ENCODE data around the gene GPR33. TPM values are rescaled to one million over a fixed set of nuclear protein-coding genes. Genes with fewer than 3 reads are reported as not detected.

The GPR33 gene
- total RNA-seq, 2 experiments from 2014 or later: not detected

DNA sequence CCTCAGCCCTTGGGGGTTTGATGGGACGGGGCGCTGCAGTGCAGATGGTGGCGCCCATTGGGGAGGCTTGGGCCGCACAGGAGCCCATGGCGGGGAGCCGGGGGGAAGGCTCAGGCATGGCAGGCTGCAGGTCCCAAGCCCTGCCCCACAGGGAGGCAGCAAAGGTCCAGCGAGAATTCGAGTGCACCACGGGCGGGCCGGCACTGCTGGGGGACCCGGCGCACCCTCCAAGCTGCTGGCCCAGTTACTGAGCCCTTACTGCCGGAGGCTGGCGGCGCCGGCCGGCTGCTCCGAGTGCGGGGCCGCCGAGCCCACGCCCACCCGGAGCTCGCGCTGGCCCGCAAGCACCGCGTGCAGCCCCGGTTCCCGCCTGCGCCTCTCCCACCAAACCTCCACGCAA, 39.2 kb upstream of the GPR33 start:
- Histone ChIP-seq H3K4me2 (ENCODE audit: low read length) (no peak overlapping the region), H3K9me2 (ENCODE audit: insufficient read depth, low read length) (no peaks in the 10 kb centered on the region), H3K4me3 (ENCODE audit: low read depth, low read length, poor library complexity, severe bottlenecking) (no peak overlapping the region), H4K20me1 (ENCODE audit: insufficient read depth, low read length) (no peaks in the 10 kb centered on the region), H3K4me1 (ENCODE audit: insufficient read depth, low read length, poor library complexity, severe bottlenecking) (no peaks in the 10 kb centered on the region), H2AFZ (ENCODE audit: low read length) (no peak overlapping the region), H3K79me2 (ENCODE audit: insufficient read depth, low read depth, low read length) (no peaks in the 10 kb centered on the region), H3K27ac (ENCODE audit: low read depth, low read length, poor library complexity, severe bottlenecking) (no peak overlapping the region), H3K9me3 (ENCODE audit: low read length) (no peaks in the 10 kb centered on the region), H3K36me3 (ENCODE audit: insufficient read depth, low read length) (no peaks in the 10 kb centered on the region)
- BruUV-seq (replicated peaks): no TSS peak
- POLR2A ChIA-PET: no interaction called here
- intact Hi-C loops (cut with micrococcal nuclease; ENCODE audit: unreplicated experiment): no loop called here
- no peak for DNase-seq (ENCODE audit: low spot score)
- CTCF ChIA-PET (ENCODE audit: unreplicated experiment): no interaction called here
- TF ChIP-seq, protein P1, sequence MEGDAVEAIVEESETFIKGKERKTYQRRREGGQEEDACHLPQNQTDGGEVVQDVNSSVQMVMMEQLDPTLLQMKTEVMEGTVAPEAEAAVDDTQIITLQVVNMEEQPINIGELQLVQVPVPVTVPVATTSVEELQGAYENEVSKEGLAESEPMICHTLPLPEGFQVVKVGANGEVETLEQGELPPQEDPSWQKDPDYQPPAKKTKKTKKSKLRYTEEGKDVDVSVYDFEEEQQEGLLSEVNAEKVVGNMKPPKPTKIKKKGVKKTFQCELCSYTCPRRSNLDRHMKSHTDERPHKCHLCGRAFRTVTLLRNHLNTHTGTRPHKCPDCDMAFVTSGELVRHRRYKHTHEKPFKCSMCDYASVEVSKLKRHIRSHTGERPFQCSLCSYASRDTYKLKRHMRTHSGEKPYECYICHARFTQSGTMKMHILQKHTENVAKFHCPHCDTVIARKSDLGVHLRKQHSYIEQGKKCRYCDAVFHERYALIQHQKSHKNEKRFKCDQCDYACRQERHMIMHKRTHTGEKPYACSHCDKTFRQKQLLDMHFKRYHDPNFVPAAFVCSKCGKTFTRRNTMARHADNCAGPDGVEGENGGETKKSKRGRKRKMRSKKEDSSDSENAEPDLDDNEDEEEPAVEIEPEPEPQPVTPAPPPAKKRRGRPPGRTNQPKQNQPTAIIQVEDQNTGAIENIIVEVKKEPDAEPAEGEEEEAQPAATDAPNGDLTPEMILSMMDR (conservative IDR thresholded peaks at IDR 0.05; ENCODE audit: low read length): no peak
- no peak for TF ChIP-seq EZH2phosphoT487 (IDR thresholded peaks at IDR 0.05; ENCODE audit: borderline replicate concordance, low read depth, low read length)

GRCh38 chr14:31510855-31511254, 23.0 kb upstream of the GPR33 start:
- Histone ChIP-seq H4K20me1 (ENCODE audit: insufficient read depth, low read length) (no peaks in the 10 kb centered on the region), H3K9me2 (ENCODE audit: insufficient read depth, low read length) (no peaks in the 10 kb centered on the region), H3K4me1 (ENCODE audit: insufficient read depth, low read length, poor library complexity, severe bottlenecking) (no peaks in the 10 kb centered on the region), H2AFZ (ENCODE audit: low read length) (no peak overlapping the region), H3K79me2 (ENCODE audit: insufficient read depth, low read depth, low read length) (no peaks in the 10 kb centered on the region), H3K27ac (ENCODE audit: low read depth, low read length, poor library complexity, severe bottlenecking) (no peak overlapping the region), H3K9me3 (ENCODE audit: low read length) (no peaks in the 10 kb centered on the region), H3K36me3 (ENCODE audit: insufficient read depth, low read length) (no peaks in the 10 kb centered on the region), H3K4me2 (ENCODE audit: low read length) (no peak overlapping the region), H3K4me3 (ENCODE audit: low read depth, low read length, poor library complexity, severe bottlenecking) (no peak overlapping the region)
- TF ChIP-seq EZH2phosphoT487 (IDR thresholded peaks at IDR 0.05; ENCODE audit: borderline replicate concordance, low read depth, low read length): no peak
- TF ChIP-seq, protein P1 (conservative IDR thresholded peaks at IDR 0.05; ENCODE audit: low read length): no peak
- CTCF ChIA-PET (ENCODE audit: unreplicated experiment): no interaction called here
- no TSS peak for BruUV-seq (replicated peaks)
- POLR2A ChIA-PET: interaction anchor here (0.6 kb wide), 1 partner anchor 50 kb away, joined by 3 read pairs; the partner anchor contains the start of gene NUBPL
- no peak for DNase-seq (ENCODE audit: low spot score)
- intact Hi-C loops (cut with micrococcal nuclease; ENCODE audit: unreplicated experiment): loop anchor here (2.0 to 10.0 kb wide), 3 partner anchors 414 to 742 kb away; no protein-coding TSS in a partner anchor

GRCh38 chr14:31510222-31510621, 22.4 kb upstream of the GPR33 start:
- TF ChIP-seq, protein P1 (conservative IDR thresholded peaks at IDR 0.05; ENCODE audit: low read length): peak; percentile 87
- no peak for TF ChIP-seq EZH2phosphoT487 (IDR thresholded peaks at IDR 0.05; ENCODE audit: borderline replicate concordance, low read depth, low read length)
- no peak overlapping the region for H2AFZ ChIP-seq (ENCODE audit: low read length)

More at GRCh38 chr14:31510222-31510621, 22.4 kb upstream of the GPR33 start:
- no peaks in the 10 kb centered on the region for H3K9me3 ChIP-seq (ENCODE audit: low read length)
- intact Hi-C loops (cut with micrococcal nuclease; ENCODE audit: unreplicated experiment): loop anchor here (2.0 to 10.0 kb wide), 3 partner anchors 415 to 743 kb away; no protein-coding TSS in a partner anchor
- H3K4me2 ChIP-seq (ENCODE audit: low read length): no peak overlapping the region
- H3K27ac ChIP-seq (ENCODE audit: low read depth, low read length, poor library complexity, severe bottlenecking): no peak overlapping the region
- CTCF ChIA-PET (ENCODE audit: unreplicated experiment): no interaction called here
- no peaks in the 10 kb centered on the region for H4K20me1 ChIP-seq (ENCODE audit: insufficient read depth, low read length)
- H3K36me3 ChIP-seq (ENCODE audit: insufficient read depth, low read length): no peaks in the 10 kb centered on the region
- H3K4me1 ChIP-seq (ENCODE audit: insufficient read depth, low read length, poor library complexity, severe bottlenecking): no peaks in the 10 kb centered on the region
- POLR2A ChIA-PET: no interaction called here
- peak; percentile 39 for DNase-seq (ENCODE audit: low spot score)
- H3K9me2 ChIP-seq (ENCODE audit: insufficient read depth, low read length): no peaks in the 10 kb centered on the region
- no peak overlapping the region for H3K4me3 ChIP-seq (ENCODE audit: low read depth, low read length, poor library complexity, severe bottlenecking)
- no peaks in the 10 kb centered on the region for H3K79me2 ChIP-seq (ENCODE audit: insufficient read depth, low read depth, low read length)
- no TSS peak for BruUV-seq (replicated peaks)

All from OCI-LY7 (cell line).